ENCODE data around the gene MYLK2.

GRCh38 chr20:31821427-31821826 lies 2.3 kb downstream of the MYLK2 start:
- TF ChIP-seq CTCF (conservative IDR thresholded peaks at IDR 0.05): no peak
- no peak for TF ChIP-seq EZH2 (IDR thresholded peaks at IDR 0.05; ENCODE audit: low read depth)

Data from PC-9 (cell line).